HEK293 (cell line): Measurements from ENCODE around the gene SMC3.

Experiments
- CTCF ChIP-seq: fragments of 450-650 bp; formaldehyde crosslinking; IDR thresholded peaks from 2 replicates; pipeline ENCODE4 v1.5.1; 2016; ENCODE audit warnings: missing biosample characterization, missing genetic modification characterization
- ZNF138 ChIP-seq: fragments of 450-650 bp; formaldehyde crosslinking; IDR thresholded peaks from 2 replicates; pipeline ENCODE4 v1.5.1; 2016; ENCODE audit warnings: missing biosample characterization, missing genetic modification characterization, borderline replicate concordance
- ZNF350 ChIP-seq: fragments of 450-650 bp; formaldehyde crosslinking; IDR thresholded peaks from 2 replicates; pipeline ENCODE4 v1.5.0; 2017; ENCODE audit warnings: missing biosample characterization, mild to moderate bottlenecking, missing genetic modification characterization

GRCh38 chr10:110628161-110628560 lies 60.7 kb downstream of the SMC3 start:
- TF ChIP-seq CTCF (tag by site-specific recombination): no peak
- no peak for TF ChIP-seq ZNF138
- TF ChIP-seq ZNF350 (tag by site-specific recombination): no peak
